Smooth muscle cell (in vitro differentiated cells): ENCODE data around the gene DHRS1. TPM values are rescaled to one million over a fixed set of nuclear protein-coding genes. Genes with fewer than 3 reads are reported as not detected.

ENCODE experiments used
- DNase-seq: peaks from one replicate; lab custom pipeline; 2025; ENCODE audit not compliant: unreplicated experiment; lab: John Stamatoyannopoulos, UW
- H2AFZ ChIP-seq: fragments of 200-600 bp; sonication (generic); 2 replicates; pipeline ENCODE4 v1.6.0; 2016; ENCODE audit warnings: antibody characterized with exemption, low read depth, mild to moderate bottlenecking
- H3F3A ChIP-seq: fragments of 200-600 bp; sonication (generic); 2 replicates; pipeline ENCODE4 v1.6.0; 2017; ENCODE audit warnings: antibody characterized with exemption, low read depth
- H3K27ac ChIP-seq: fragments of 200-600 bp; sonication (generic); 2 replicates; pipeline ENCODE4 v1.5.1; 2016; ENCODE audit warnings: low read depth, mild to moderate bottlenecking
- H3K27me3 ChIP-seq: fragments of 200-600 bp; sonication (generic); 2 replicates; pipeline ENCODE4 v1.6.1; 2016; ENCODE audit warnings: low read depth, mild to moderate bottlenecking
- H3K36me3 ChIP-seq: fragments of 200-600 bp; sonication (generic); 2 replicates; pipeline ENCODE4 v1.5.1; 2016; ENCODE audit warnings: low read depth
- H3K4me1 ChIP-seq: fragments of 200-600 bp; sonication (generic); 2 replicates; pipeline ENCODE4 v1.5.1; 2016; ENCODE audit warnings: low read depth
- H3K4me2 ChIP-seq: fragments of 200-600 bp; sonication (generic); 2 replicates; pipeline ENCODE4 v1.6.0; 2016; ENCODE audit warnings: mild to moderate bottlenecking
- H3K4me3 ChIP-seq: fragments of 200-600 bp; sonication (generic); 2 replicates; pipeline ENCODE4 v1.5.1; 2016; ENCODE audit warnings: mild to moderate bottlenecking
- H3K79me2 ChIP-seq: fragments of 200-600 bp; sonication (generic); 2 replicates; pipeline ENCODE4 v1.6.0; 2016; ENCODE audit warnings: low read depth, mild to moderate bottlenecking
- H3K9ac ChIP-seq: fragments of 200-600 bp; sonication (generic); 2 replicates; pipeline ENCODE4 v1.6.0; 2016; ENCODE audit warnings: low read depth
- H3K9me3 ChIP-seq: fragments of 200-600 bp; sonication (generic); replicated peaks from 2 replicates; pipeline ENCODE4 v1.5.1; 2016; ENCODE audit warnings: low read depth
- H4K20me1 ChIP-seq: fragments of 200-600 bp; sonication (generic); 2 replicates; pipeline ENCODE4 v1.6.0; 2016; ENCODE audit warnings: low read depth
- CTCF ChIP-seq: fragments of 200-600 bp; sonication (generic); IDR thresholded peaks from 2 replicates; pipeline ENCODE4 v1.5.1; 2017; ENCODE audit warnings: borderline replicate concordance, mild to moderate bottlenecking, antibody characterized with exemption; ENCODE audit not compliant: insufficient read depth, poor library complexity, severe bottlenecking
- WGBS: methylation state at CpG from one replicate; pipeline ENCODE4 v1.1.7; 2016; ENCODE audit warnings: low lambda C conversion rate; 5-methylcytosine and 5-hydroxymethylcytosine counted together
- polyA plus RNA-seq: library from polyadenylated mRNA; unstranded; fragments of >200 nt; fragmentation: Nextera tagmentation; extraction: Ambion mirVana; gene quantifications from 2 replicates; pipeline ENCODE4 v1.2.1, GENCODE V29; 2016
- total RNA-seq: library from RNA; depleted of rRNA; stranded (reverse); fragments of >200 nt; gene quantifications from 2 replicates; pipeline ENCODE4 v1.2.3, GENCODE V29; 2014

Gene DHRS1
- total and polyA plus RNA-seq, 2 experiments from 2014 or later: 22.5 to 25.2 TPM

GRCh38 chr14:24255931-24256711 is 43.5 kb downstream of the DHRS1 start:
- H3K4me2 ChIP-seq: no peak overlapping the region
- TF ChIP-seq CTCF: no peak
- H3K27me3 ChIP-seq: no peaks in the 10 kb centered on the region
- no peaks in the 10 kb centered on the region for H3K9me3 ChIP-seq
- H4K20me1 ChIP-seq: no peaks in the 10 kb centered on the region
- H3F3A ChIP-seq: no peaks in the 10 kb centered on the region
- H3K4me3 ChIP-seq: no peak overlapping the region
- no peak overlapping the region for H3K27ac ChIP-seq
- no peak overlapping the region for H2AFZ ChIP-seq
- DNase-seq: no peak
- H3K36me3 ChIP-seq: no peaks in the 10 kb centered on the region
- WGBS: 93% methylated on average over 12 of the region's 12 CpGs
- peaks cover 4% of the 10 kb centered on the region for H3K4me1 ChIP-seq
- no peaks in the 10 kb centered on the region for H3K79me2 ChIP-seq
- H3K9ac ChIP-seq: no peak overlapping the region

GRCh38 chr14:24255438-24255837 is 44.1 kb downstream of the DHRS1 start:
- Histone ChIP-seq H3K4me1 (peaks cover 4% of the 10 kb centered on the region), H3K36me3 (no peaks in the 10 kb centered on the region), H4K20me1 (no peaks in the 10 kb centered on the region), H3K4me3 (no peak overlapping the region), H3K9me3 (no peaks in the 10 kb centered on the region), H3K4me2 (no peak overlapping the region), H3K27me3 (no peaks in the 10 kb centered on the region), H3F3A (no peaks in the 10 kb centered on the region), H3K79me2 (no peaks in the 10 kb centered on the region), H3K27ac (no peak overlapping the region), H2AFZ (no peak overlapping the region), H3K9ac (no peak overlapping the region)
- 81% methylated on average over 8 of the region's 8 CpGs for WGBS
- no peak for DNase-seq
- TF ChIP-seq CTCF: no peak

- no peaks in the 10 kb centered on the region for H3K36me3 ChIP-seq
- peaks cover 4% of the 10 kb centered on the region for H3K4me1 ChIP-seq
- no peak for TF ChIP-seq CTCF
- H3K79me2 ChIP-seq: no peaks in the 10 kb centered on the region
- no peaks in the 10 kb centered on the region for H3K27me3 ChIP-seq
- H3K9ac ChIP-seq: no peak overlapping the region
- H4K20me1 ChIP-seq: no peaks in the 10 kb centered on the region
- H3K27ac ChIP-seq: no peak overlapping the region
- H3K9me3 ChIP-seq: no peaks in the 10 kb centered on the region
- H3K4me2 ChIP-seq: no peak overlapping the region
- no peaks in the 10 kb centered on the region for H3F3A ChIP-seq
- H3K4me3 ChIP-seq: no peak overlapping the region
- no peak overlapping the region for H2AFZ ChIP-seq
- DNase-seq: no peak
- 96% methylated on average over 19 of the region's 19 CpGs for WGBS
Observed at GRCh38 chr14:24254630-24255392, 44.8 kb downstream of the DHRS1 start.
